ENCODE results near the gene PDIA3.

- TF ChIP-seq CTCF (IDR thresholded peaks at IDR 0.05; ENCODE audit: insufficient read depth, low read length) (no peak), POLR2AphosphoS5 (IDR thresholded peaks at IDR 0.05; ENCODE audit: low read depth) (no peak), REST (IDR thresholded peaks at IDR 0.05; ENCODE audit: insufficient replicate concordance, low read depth) (no peak)
Observed at GRCh38 chr15:43793647-43794046, 47.4 kb downstream of the PDIA3 start.

Data from HL-60 (cell line).